NCI-H524 (cell line): ENCODE measurements around the gene TCF7L1.

Source experiments
- DNase-seq, 2 experiments: peaks; one replicate each; lab custom pipeline; 2025; lab: John Stamatoyannopoulos, UW

TCF7L1 gene

GRCh38 chr2:85354286-85355072 lies 221.3 kb downstream of the TCF7L1 start, which contains the start of the genes ELMOD3 and RETSAT:
ELMOD3 (plus strand) TSS chr2:85354769; CDS start chr2:85357199, 2,430 bp downstream.
RETSAT (minus strand) TSS chr2:85354528; CDS start chr2:85354507, 21 bp downstream.
- peak; percentile 94 to 98 for DNase-seq

GRCh38 chr2:85355073-85355410 lies 221.8 kb downstream of the TCF7L1 start:
- no peak for DNase-seq

GRCh38 chr2:85355521-85355920 lies 222.3 kb downstream of the TCF7L1 start:
- DNase-seq = no peak

DNA sequence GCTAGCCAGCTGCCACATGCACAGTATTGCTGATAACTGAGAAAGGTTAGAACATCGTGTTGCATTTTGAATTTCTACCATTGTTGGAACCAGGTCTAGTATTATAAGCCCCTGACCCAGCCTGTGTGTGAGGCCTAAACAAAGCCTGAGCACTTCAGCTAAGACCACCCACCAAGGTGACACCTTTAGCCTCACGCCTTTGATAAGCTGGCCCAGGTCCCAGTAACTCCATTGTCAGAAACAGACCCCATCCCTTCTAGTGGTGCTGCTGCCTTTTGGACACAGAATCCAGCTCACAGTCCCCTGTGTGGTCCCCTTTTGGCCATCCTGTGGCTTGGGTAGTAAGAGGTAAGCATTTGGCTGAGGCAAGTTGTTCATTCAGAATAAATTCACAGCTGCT lies 223.0 kb downstream of the TCF7L1 start:
- no peak for DNase-seq

GRCh38 chr2:85357736-85358135 lies 224.5 kb downstream of the TCF7L1 start:
- DNase-seq = no peak
